ENCODE data around the gene ILRUN. TPM values are rescaled to one million over a fixed set of nuclear protein-coding genes. Genes with fewer than 3 reads are reported as not detected.

The ILRUN gene
- total RNA-seq, 1 experiment from 2014 or later: 64.6 TPM

GRCh38 chr6:34696189-34696738, 303 bp downstream of the ILRUN start:
- no peak overlapping the region for H4K8ac ChIP-seq (replicated peaks; ENCODE audit: insufficient read length, low read depth, low read length)
- no peaks in the 10 kb centered on the region; the same call in 1 of the 2 replicates for H3K27me3 Mint-ChIP-seq (ENCODE audit: low read depth)
- peak overlapping the region; percentile 90 to 94 for H3K4me3 Mint-ChIP-seq
- TF ChIP-seq CTCF (conservative IDR thresholded peaks at IDR 0.05): no peak
- no peak overlapping the region for H2AFZ ChIP-seq (ENCODE audit: low read length)
- peak overlapping the region; percentile 94 for H3K14ac ChIP-seq (ENCODE audit: insufficient read depth, low read length)
- peaks cover 13% of the 10 kb centered on the region for H3K23me2 ChIP-seq (ENCODE audit: insufficient read length, low read depth, low read length, poor library complexity, severe bottlenecking)
- H3K27me3 ChIP-seq (ENCODE audit: insufficient read depth, low read length): no peaks in the 10 kb centered on the region
- H3K4me1 ChIP-seq (ENCODE audit: insufficient read depth, low read length): peaks cover 4% of the 10 kb centered on the region; the same call in 1 of the 2 replicates
- H3K23ac ChIP-seq (ENCODE audit: insufficient read length, low read depth, low read length): no peak overlapping the region
- H3K9me3 Mint-ChIP-seq: no peaks in the 10 kb centered on the region
- WGBS (ENCODE audit: extremely low coverage, insufficient read length, low lambda C conversion rate): no CpG with 5 or more reads among the region's 41 CpGs
- H3K9me3 ChIP-seq (ENCODE audit: control insufficient read depth, low read depth, low read length): no peaks in the 10 kb centered on the region
- no peak overlapping the region for H3K56ac ChIP-seq (ENCODE audit: insufficient read length, low read depth, low read length)
- H2BK12ac ChIP-seq (ENCODE audit: insufficient read length, low read depth, low read length): no peak overlapping the region
- peaks cover 6% of the 10 kb centered on the region for H3K79me1 ChIP-seq (ENCODE audit: insufficient read depth, low read depth, low read length, poor library complexity, severe bottlenecking)
- no peak overlapping the region for H4K5ac ChIP-seq (ENCODE audit: insufficient read length, low read depth, low read length)
- no peak overlapping the region for H2BK20ac ChIP-seq (ENCODE audit: low read depth, low read length, poor library complexity, severe bottlenecking)
- no peak overlapping the region for H2AK5ac ChIP-seq (ENCODE audit: insufficient read length, low read length)
- H2BK120ac ChIP-seq (ENCODE audit: low read depth, low read length, poor library complexity, severe bottlenecking): no peak overlapping the region
- H3K4me1 Mint-ChIP-seq: peaks cover 22 to 29% of the 10 kb centered on the region in 2 experiments
- no peak overlapping the region for H3T11ph ChIP-seq (ENCODE audit: low read length)
- H2BK5ac ChIP-seq (ENCODE audit: insufficient read length, low read length): no peak overlapping the region
- no peak overlapping the region for H2BK15ac ChIP-seq (ENCODE audit: low read depth, low read length)
- no peak overlapping the region for H3K27ac ChIP-seq (ENCODE audit: insufficient read length, low read depth, low read length)
- peak overlapping the region; percentile 91 for H3K9ac ChIP-seq (ENCODE audit: extremely low read depth, insufficient read length, low read length)
- H4K91ac ChIP-seq (ENCODE audit: insufficient read length, low read depth, low read length): no peak overlapping the region
- H3K79me2 ChIP-seq (ENCODE audit: insufficient read depth, low read length): peaks cover 23% of the 10 kb centered on the region; the same call in 1 of the 2 replicates
- H3K4me2 ChIP-seq (ENCODE audit: insufficient read depth, insufficient read length, low read length): peak overlapping the region; percentile 99
- no peak for DNase-seq
- H3K36me3 Mint-ChIP-seq (ENCODE audit: insufficient read depth in 1 of 3, low read depth in 3 of 3): peaks cover 0 to 6% (median 0%) of the 10 kb centered on the region in 3 experiments; a peak in 2 of 7 replicates
- H3K4ac ChIP-seq (ENCODE audit: low read depth, low read length): no peak overlapping the region
- peak overlapping the region in 1 of 3 experiments; percentile 68; a peak in 2 of 7 replicates for H3K27ac Mint-ChIP-seq
- no peak overlapping the region for H3K18ac ChIP-seq (ENCODE audit: insufficient read length, low read depth, low read length)
- H4K20me1 ChIP-seq (ENCODE audit: control insufficient read depth, insufficient read depth, insufficient read length): no peaks in the 10 kb centered on the region
